Measurements from ENCODE around the gene ZWILCH.
"Not testable (repeated sequence)": the region's sequence is repeated elsewhere in the genome, so short reads cannot be mapped to it uniquely, and the experiment has no call there.

Gene ZWILCH

DNA sequence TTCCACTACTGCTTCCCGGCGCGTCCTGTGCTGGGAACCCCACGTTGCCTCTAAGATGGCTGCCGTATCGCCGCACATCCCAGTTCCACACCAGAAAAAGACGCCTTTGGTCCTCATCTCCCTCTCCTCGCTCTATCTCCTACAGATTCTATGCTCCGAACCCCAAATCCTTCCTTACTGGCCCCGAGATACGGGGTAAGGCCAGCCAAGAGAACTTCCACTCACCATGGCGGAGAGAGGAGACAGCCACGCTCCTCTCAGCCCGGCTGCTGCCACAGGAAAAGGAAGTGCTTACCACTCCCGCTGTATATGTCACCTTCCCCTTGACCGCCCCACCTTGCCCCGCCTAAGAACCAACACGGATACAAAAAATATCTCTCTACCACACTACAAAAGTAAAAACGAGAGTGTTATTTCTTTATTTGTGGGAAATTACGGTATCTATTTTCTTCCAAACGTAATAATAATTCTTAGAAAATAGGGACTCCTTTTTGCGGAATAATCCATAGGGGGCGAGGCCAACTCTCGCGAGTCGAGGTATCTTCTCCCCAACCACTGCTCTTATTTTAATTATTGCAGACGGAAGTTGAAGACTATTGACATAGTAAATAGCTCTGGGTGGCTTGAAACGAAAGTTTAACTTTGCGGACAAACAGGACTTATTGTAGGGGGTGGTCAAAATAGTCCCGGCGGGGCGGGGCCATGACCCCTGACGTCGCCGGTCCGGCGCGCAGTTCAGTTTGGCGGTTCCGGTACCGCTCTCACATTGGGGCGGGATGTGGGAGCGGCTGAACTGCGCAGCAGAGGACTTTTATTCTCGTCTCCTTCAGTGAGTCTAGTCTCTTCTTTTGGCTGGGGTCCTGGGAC is at the start of gene ZWILCH, which contains the start of gene RPL4:
Gene ZWILCH (plus strand): TSS at position 764 of the 867 bp plus-strand sequence. CDS start 13 bp downstream, at position 777.
Gene RPL4 (minus strand): TSS at position 293 of the 867 bp plus-strand sequence. CDS start 65 bp downstream, at position 228.
- DNase-seq = peak; percentile 42

- no peak for DNase-seq
Observed at GRCh38 chr15:66456211-66456610, 48.9 kb upstream of the ZWILCH start.

GRCh38 chr15:66459818-66460615 is 45.1 kb upstream of the ZWILCH start:
- no peak for DNase-seq

DNA sequence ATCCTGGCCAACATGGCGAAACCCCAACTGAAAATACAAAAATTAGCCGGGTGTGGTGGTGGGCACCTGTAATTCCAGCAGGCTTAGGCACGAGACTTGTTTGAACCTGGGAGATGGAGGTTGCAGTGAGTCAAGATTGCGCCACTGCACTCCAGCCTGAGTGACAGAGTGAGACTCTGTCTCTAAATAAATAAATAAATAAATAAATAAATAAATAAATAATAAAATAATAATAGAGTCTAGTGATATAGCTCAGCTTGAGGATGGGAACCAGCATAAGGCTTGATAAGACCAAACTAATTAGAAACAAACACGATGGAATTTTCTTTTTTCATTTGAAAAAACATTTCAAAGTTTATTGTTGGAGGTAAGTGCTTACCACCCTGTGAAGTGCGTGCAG is 43.8 kb upstream of the ZWILCH start:
- DNase-seq = not testable (repeated sequence)

GRCh38 chr15:66461917-66462316 is 43.2 kb upstream of the ZWILCH start:
- no peak for DNase-seq

DNA sequence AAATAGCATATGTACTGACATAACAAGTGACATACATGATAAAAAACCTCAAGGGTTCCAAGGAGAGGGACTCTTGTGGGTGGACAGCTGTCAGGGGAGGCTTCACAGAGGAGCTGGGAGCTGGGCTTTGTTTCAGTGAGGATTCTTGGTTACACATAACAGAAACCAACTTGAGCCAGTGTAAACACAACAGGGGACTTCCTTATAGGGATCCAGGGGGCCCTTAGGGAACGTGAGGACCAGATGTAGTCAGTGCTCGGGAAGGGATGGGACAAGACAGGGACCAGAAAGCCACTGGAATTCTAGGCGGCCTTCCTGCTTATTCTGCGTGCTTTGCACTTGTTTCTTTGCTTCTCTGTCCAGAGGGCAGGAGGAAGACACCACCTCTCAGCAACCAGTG is 42.5 kb upstream of the ZWILCH start:
- no peak for DNase-seq

DNA sequence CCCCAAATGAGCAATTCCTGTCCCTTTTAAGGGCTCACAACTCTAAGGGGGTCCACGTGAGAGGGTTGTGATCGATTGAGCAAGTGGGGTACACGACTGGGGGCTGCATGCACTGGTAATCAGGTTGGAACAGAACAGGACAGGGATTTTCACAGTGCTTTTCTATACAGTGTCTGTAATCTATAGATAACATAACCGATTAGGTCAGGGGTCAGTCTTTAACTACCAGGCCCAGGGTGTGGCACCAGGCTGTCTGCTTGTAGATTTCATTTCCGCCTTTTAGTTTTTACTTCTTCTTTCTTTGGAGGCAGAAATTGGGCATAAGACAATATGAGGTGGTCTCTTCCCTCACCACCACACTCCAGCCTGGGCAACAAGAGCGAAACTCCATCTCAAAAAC is 39.8 kb upstream of the ZWILCH start:
- DNase-seq = not testable (repeated sequence)

GRCh38 chr15:66467162-66468040 is 37.7 kb upstream of the ZWILCH start:
- DNase-seq = not testable (repeated sequence)

GRCh38 chr15:66470825-66471224 is 34.3 kb upstream of the ZWILCH start:
- not testable (repeated sequence) for DNase-seq

DNA sequence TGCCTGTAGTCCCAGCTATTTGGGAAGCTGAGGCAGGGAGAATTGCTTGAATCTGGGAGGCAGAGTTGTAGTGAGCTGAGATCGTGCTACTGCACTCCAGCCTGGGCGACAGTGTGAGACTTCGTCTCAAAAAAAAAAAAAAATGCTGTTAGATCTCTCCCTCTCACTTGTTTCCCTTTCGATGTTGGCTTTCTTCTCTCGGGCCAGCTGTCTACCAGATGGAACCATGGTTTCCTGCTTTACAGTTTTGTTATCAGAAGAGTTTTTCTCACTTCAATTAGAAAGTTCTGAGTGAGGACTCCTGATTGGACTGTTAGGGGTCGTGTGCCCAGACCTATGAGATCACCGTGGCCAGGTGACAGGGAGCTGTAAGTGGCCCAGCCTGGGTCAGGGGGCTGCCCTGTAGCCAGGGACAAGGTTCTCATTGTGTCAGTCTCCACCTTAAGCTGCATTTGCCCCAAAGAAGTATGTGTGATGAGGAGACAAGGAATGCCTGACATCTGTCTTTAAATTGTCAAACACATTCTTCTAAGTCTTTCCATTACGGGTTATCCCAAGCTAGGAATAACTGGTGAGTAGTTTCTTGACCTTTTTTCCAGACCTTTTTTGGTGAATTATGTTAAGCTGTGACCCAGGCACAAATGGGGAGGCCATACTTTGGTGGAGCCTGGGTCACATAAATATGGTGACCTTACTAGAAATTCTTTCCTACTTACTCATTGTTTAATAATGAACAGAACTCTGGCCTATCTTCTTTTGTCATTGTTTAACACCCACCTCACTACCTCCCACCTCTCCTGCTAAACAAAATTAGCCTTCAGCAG is 32.7 kb upstream of the ZWILCH start:
- no peak for DNase-seq

DNA sequence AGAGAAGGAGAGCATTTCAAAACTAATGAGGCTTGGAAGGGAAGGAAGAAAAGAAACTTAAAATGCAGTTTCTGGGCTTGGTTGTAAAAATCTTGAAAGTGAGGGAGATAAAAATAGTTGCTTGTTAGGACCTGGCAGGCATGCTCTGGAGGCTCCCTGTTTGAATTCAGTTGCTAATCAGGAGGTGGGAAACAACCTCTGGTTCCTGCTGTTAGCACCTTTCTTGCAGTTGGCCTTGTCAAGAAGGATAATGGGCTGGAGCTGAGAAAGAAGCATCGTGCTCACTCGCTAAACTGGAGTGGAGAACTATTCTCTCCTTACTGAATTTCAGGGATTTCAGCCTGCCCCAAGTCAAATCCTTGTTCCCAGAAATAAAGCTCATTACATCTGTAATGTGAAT is 31.0 kb upstream of the ZWILCH start:
- DNase-seq = no peak

- no peak for DNase-seq
Observed at GRCh38 chr15:66474963-66475362, 30.2 kb upstream of the ZWILCH start.

DNA sequence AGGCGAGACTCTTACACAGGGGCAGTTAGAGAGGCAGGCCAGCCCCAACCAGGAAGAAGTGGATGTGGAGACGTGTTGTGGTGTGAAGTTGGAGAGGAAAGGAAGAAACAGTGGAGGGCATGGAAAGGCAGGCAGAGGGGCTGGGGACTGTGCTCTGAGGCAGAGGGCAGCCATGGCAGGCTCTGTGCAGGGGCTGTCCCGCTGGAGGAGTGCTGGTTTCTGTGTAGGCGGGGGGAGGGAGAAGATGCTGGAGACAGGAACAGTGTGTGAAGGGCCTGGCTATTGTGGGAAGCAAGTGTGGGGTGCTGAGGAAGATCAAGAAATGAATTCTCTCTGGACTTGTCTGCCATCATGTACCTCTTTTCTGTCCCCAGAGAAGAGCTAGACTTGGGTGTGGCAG is 28.6 kb upstream of the ZWILCH start:
- DNase-seq = no peak

GRCh38 chr15:66477011-66477410 is 28.1 kb upstream of the ZWILCH start:
- no peak for DNase-seq

GRCh38 chr15:66480267-66480666 is 24.9 kb upstream of the ZWILCH start:
- no peak for DNase-seq

DNA sequence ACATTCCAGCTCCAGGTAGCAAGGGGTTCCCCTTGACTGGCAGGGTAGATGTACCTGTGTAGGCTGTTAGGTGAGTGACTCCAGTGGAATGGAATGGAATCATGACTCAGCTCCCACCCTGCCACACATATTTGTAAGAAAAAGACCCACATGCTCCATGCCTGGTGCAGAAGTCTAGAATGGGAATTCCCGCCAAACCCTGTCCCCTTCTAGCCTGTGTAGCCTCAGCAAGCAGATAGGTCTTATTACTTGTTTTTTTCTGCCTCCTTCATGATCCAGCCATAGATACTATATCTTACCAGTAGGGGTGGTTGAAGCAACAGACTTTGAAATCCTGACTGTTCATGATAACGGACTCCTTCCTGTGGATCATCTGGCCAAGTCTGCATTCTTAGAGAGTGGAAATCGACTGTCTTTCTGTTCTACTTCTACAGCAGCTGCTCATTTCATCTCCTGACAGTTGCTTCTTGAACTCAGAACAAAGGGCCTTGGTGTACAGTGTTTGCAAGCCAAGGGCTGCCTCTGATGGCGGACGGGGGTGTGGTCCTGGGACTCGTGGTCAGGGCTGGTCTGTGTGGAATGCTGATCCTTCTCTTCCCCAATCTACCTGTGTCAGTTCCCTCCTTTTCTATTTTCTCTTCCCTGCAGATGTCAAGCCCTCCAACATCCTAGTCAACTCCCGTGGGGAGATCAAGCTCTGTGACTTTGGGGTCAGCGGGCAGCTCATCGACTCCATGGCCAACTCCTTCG is 23.8 kb upstream of the ZWILCH start:
- no peak for DNase-seq

GRCh38 chr15:66482539-66482938 is 22.6 kb upstream of the ZWILCH start:
- no peak for DNase-seq

GRCh38 chr15:66483131-66483566 is 22.0 kb upstream of the ZWILCH start:
- no peak for DNase-seq

DNA sequence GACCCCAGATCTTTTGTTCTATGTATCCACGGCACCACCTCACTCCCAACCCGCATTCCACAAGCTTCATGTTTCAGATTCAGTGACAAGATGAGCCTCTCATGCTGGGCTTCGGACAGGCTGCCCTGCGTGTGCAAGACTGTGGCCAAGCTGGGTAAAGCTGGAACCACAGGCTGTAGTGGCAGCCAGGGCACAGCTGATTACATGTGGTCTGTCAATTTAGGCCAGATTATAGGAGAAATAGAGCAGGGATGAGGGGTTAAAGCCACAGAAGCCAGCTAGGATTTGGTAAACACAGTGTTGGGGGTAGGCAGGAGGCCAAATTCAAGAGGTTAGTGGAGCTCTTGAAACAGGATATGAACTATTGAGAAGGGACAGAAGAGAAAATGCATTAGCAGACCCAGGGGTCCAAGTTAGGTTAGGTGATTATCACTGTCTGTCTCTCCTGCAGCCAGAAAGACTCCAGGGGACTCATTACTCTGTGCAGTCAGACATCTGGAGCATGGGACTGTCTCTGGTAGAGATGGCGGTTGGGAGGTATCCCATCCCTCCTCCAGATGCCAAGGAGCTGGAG is 20.5 kb upstream of the ZWILCH start:
- no peak for DNase-seq

GRCh38 chr15:66486887-66487286 is 18.2 kb upstream of the ZWILCH start:
- DNase-seq = no peak

DNA sequence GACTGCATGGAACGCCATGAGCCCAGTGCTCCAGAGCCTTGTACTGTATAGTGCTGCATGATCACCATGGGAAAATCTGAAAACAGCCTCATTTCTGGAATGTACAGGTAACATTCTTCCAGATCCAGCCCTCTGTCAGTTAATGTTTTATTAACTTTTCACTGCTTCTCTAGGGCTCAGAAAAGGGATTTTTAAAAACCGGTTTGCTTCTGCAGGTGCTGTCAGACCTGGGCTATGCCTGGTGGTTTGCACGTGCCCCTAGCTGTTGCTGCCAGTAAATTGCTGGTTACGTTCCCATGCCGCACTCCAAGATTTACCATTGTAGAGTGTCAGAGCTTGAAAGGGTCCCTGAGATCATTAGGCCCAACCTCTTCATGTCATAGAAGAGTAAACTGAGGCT is 16.6 kb upstream of the ZWILCH start:
- DNase-seq = no peak

Data from SIG-M5 (cell line).